H1 (cell line): ENCODE results near the gene CHRNA9. TPM values are rescaled to one million over a fixed set of nuclear protein-coding genes. Genes with fewer than 3 reads are reported as not detected.

ENCODE experiments used
- CTCF ChIA-PET: fragments of 300-600 bp; sonication (Branson Sonifier 250); formaldehyde crosslinking; loops from one replicate; lab custom pipeline; 2021; ENCODE audit not compliant: partially characterized antibody; lab: Charles Lee
- POLR2A ChIA-PET: fragments of 300-600 bp; sonication (Branson Sonifier 250); formaldehyde crosslinking; loops from one replicate; lab custom pipeline; 2021; ENCODE audit warnings: inconsistent platforms; ENCODE audit not compliant: partially characterized antibody; lab: Charles Lee
- DNase-seq, 2 experiments: peaks; one replicate each; pipeline versions ENCODE4 v3.0.0 to v3.0.0-alpha.2; 2010 to 2022; ENCODE audit warnings: low spot score in 2 of 2, low read depth in 1 of 2, mixed read lengths in 1 of 2
- FAIRE-seq: peaks from 2 replicates; lab custom pipeline; 2011; peaks lifted over from hg19 to GRCh38; lab: Jason Lieb, UNC
- H2AFZ ChIP-seq: 2 replicates; pipeline ENCODE4 v1.8.1; 2012; ENCODE audit warnings: low read length, inconsistent platforms
- H2AK5ac ChIP-seq: 2 replicates; pipeline ENCODE4 v1.6.1; 2013; ENCODE audit warnings: low read depth, low read length
- H2BK120ac ChIP-seq: replicated peaks from 2 replicates; pipeline ENCODE3; 2013; ENCODE audit warnings: low read depth, low read length, inconsistent platforms
- H2BK12ac ChIP-seq: 2 replicates; pipeline ENCODE4 v1.6.1; 2013; ENCODE audit warnings: low read depth, low read length
- H2BK15ac ChIP-seq: 2 replicates; pipeline ENCODE4 v1.6.1; 2013; ENCODE audit warnings: low read length
- H2BK20ac ChIP-seq: 2 replicates; pipeline ENCODE4 v1.6.1; 2013; ENCODE audit warnings: low read length
- H2BK5ac ChIP-seq: 2 replicates; pipeline ENCODE4 v1.6.1; 2013; ENCODE audit warnings: low read depth, low read length
- H3K14ac ChIP-seq: 2 replicates; pipeline ENCODE4 v1.6.1; 2013; ENCODE audit warnings: inconsistent platforms; ENCODE audit not compliant: insufficient read length
- H3K18ac ChIP-seq: 2 replicates; pipeline ENCODE4 v1.6.1; 2013; ENCODE audit warnings: low read length; ENCODE audit errors: extremely low read depth
- H3K23ac ChIP-seq: 2 replicates; pipeline ENCODE4 v1.6.1; 2013; ENCODE audit warnings: inconsistent platforms; ENCODE audit not compliant: insufficient read length
- H3K23me2 ChIP-seq: 2 replicates; pipeline ENCODE4 v1.6.1; 2013; ENCODE audit warnings: low read depth, low read length
- H3K27ac ChIP-seq: 2 replicates; pipeline ENCODE4 v1.6.1; 2011; ENCODE audit warnings: low read depth, low read length, inconsistent platforms
- H3K27me3 ChIP-seq, 4 experiments: replicated peaks in 1 of 4; 1 replicate in 1 of 4; 2 replicates in 3 of 4; pipeline versions ENCODE4 v1.6.1 to v1.8.1; 2011 to 2013; ENCODE audit warnings: low read length in 3 of 4, mild to moderate bottlenecking in 3 of 4, inconsistent platforms in 2 of 4, mixed read lengths in 2 of 4, moderate library complexity in 1 of 4; ENCODE audit not compliant: control insufficient read depth in 3 of 4, insufficient read depth in 3 of 4; ENCODE audit errors: extremely low read depth in 1 of 4
- H3K36me3 ChIP-seq, 4 experiments: 2 replicates each; pipeline versions ENCODE4 v1.6.1 to v1.8.1; 2011 to 2013; ENCODE audit warnings: mild to moderate bottlenecking in 4 of 4, low read length in 3 of 4, moderate library complexity in 2 of 4, control low read depth in 1 of 4, inconsistent platforms in 1 of 4; ENCODE audit not compliant: insufficient read depth in 4 of 4, control insufficient read depth in 2 of 4
- H3K4ac ChIP-seq: replicated peaks from 2 replicates; pipeline ENCODE3; 2013; ENCODE audit warnings: low read length, low read depth, mixed read lengths, inconsistent platforms; ENCODE audit not compliant: insufficient read length
- H3K4me1 ChIP-seq, 4 experiments: replicated peaks in 1 of 4; 1 replicate in 1 of 4; 2 replicates in 3 of 4; pipeline versions ENCODE4 v1.6.1 to v1.8.1; 2011 to 2013; ENCODE audit warnings: low read length in 3 of 4, inconsistent platforms in 2 of 4, mixed read lengths in 1 of 4; ENCODE audit not compliant: insufficient read depth in 4 of 4, control insufficient read depth in 3 of 4
- H3K4me2 ChIP-seq, 2 experiments: 2 replicates each; pipeline versions ENCODE4 v1.6.1 to v1.8.1; 2011 to 2013; ENCODE audit warnings: low read depth in 2 of 2, low read length in 2 of 2, control low read depth in 1 of 2, inconsistent platforms in 1 of 2, mild to moderate bottlenecking in 1 of 2; ENCODE audit not compliant: insufficient read depth in 1 of 2
- H3K4me3 ChIP-seq, 4 experiments: fragments of 200-600, 300-600 bp in 1 of 4; sonication (generic), shearing (Covaris generic), sonication (Bioruptor Twin) in 1 of 4; 2 replicates each; pipeline versions ENCODE4 v1.5.1 to v1.8.1; 2011 to 2016; ENCODE audit warnings: low read length in 4 of 4, low read depth in 3 of 4, control low read depth in 2 of 4, inconsistent platforms in 2 of 4, mild to moderate bottlenecking in 2 of 4, mixed read lengths in 1 of 4, moderate library complexity in 1 of 4; ENCODE audit not compliant: insufficient read depth in 2 of 4; ENCODE audit errors: extremely low read depth in 1 of 4
- H3K56ac ChIP-seq: replicated peaks from 2 replicates; pipeline ENCODE3; 2013; ENCODE audit warnings: low read depth, mild to moderate bottlenecking, mixed read lengths, low read length, inconsistent platforms; ENCODE audit not compliant: insufficient read length
- H3K79me1 ChIP-seq: 2 replicates; pipeline ENCODE4 v1.6.1; 2013; ENCODE audit warnings: low read depth, low read length, control low read depth
- H3K79me2 ChIP-seq, 2 experiments: 2 replicates each; pipeline versions ENCODE4 v1.6.1 to v1.8.1; 2012 to 2013; ENCODE audit warnings: low read length in 2 of 2, mild to moderate bottlenecking in 2 of 2, inconsistent platforms in 1 of 2; ENCODE audit not compliant: insufficient read depth in 2 of 2, control insufficient read depth in 1 of 2
- H3K9ac ChIP-seq, 4 experiments: replicated peaks in 1 of 4; 1 replicate in 1 of 4; 2 replicates in 3 of 4; pipeline versions ENCODE4 v1.6.1 to v1.8.1; 2011 to 2013; ENCODE audit warnings: low read depth in 3 of 4, low read length in 3 of 4, control low read depth in 2 of 4, mild to moderate bottlenecking in 2 of 4, moderate library complexity in 2 of 4, inconsistent platforms in 1 of 4; ENCODE audit errors: extremely low read depth in 1 of 4
- H3K9me3 ChIP-seq, 2 experiments: 2 replicates each; pipeline versions ENCODE4 v1.6.1 to v1.8.1; 2012 to 2013; ENCODE audit warnings: mild to moderate bottlenecking in 2 of 2, moderate library complexity in 2 of 2, control low read depth in 1 of 2, inconsistent platforms in 1 of 2, low read depth in 1 of 2, low read length in 1 of 2, mixed read lengths in 1 of 2; ENCODE audit not compliant: insufficient read depth in 2 of 2
- H4K20me1 ChIP-seq, 2 experiments: replicated peaks in 1 of 2; 2 replicates each; pipeline versions ENCODE3 to v1.8.1; 2011 to 2013; ENCODE audit warnings: inconsistent platforms in 2 of 2, low read length in 2 of 2, mild to moderate bottlenecking in 1 of 2; ENCODE audit not compliant: insufficient read depth in 2 of 2, control insufficient read depth in 1 of 2
- H4K5ac ChIP-seq: 2 replicates; pipeline ENCODE4 v1.6.1; 2013; ENCODE audit warnings: low read length, low read depth, mixed read lengths, inconsistent platforms; ENCODE audit not compliant: insufficient read length
- H4K8ac ChIP-seq: 2 replicates; pipeline ENCODE4 v1.8.0; 2013; ENCODE audit warnings: mild to moderate bottlenecking, moderate library complexity, low read length, inconsistent platforms; ENCODE audit not compliant: insufficient read depth; ENCODE audit errors: extremely low read depth
- H4K91ac ChIP-seq: replicated peaks from 2 replicates; pipeline ENCODE3; 2013; ENCODE audit warnings: low read length, mixed read lengths, inconsistent platforms; ENCODE audit not compliant: insufficient read length
- HDAC6 ChIP-seq: IDR thresholded peaks from one replicate; pipeline ENCODE4 v1.7.1; 2012; ENCODE audit warnings: low read depth, mild to moderate bottlenecking, inconsistent platforms, low read length, moderate library complexity
- NANOG ChIP-seq: IDR thresholded peaks from 2 replicates; pipeline ENCODE4 v1.6.1; 2011; ENCODE audit warnings: low read length, low read depth, mild to moderate bottlenecking, inconsistent platforms; ENCODE audit not compliant: insufficient read depth, poor library complexity, severe bottlenecking
- WGBS, 2 experiments: shearing (Covaris generic) in 1 of 2; methylation state at CpG; one replicate each; pipeline versions ENCODE4 v1.1.6 to v1.1.7; 2013 to 2015; ENCODE audit warnings: low lambda C conversion rate in 2 of 2, mixed read lengths in 2 of 2, inconsistent platforms in 1 of 2, low coverage in 1 of 2, missing lambda C conversion rate in 1 of 2; ENCODE audit not compliant: insufficient replicate concordance in 2 of 2, insufficient coverage in 1 of 2, insufficient read length in 1 of 2; ENCODE audit errors: extremely low coverage in 1 of 2, missing lambda C conversion rate in 1 of 2; 5-methylcytosine and 5-hydroxymethylcytosine counted together
- polyA plus RNA-seq, 7 experiments: library from polyadenylated mRNA; depleted of rRNA in 3 of 7; stranded (reverse) in 5 of 7; unstranded in 2 of 7; fragments of >200 nt in 5 of 7; fragments of 200-250 nt in 2 of 7; gene quantifications; 1 replicate in 5 of 7; 2 replicates in 1 of 7; 4 replicates in 1 of 7; pipeline versions ENCODE4 v1.2.1 to v1.2.3, GENCODE V29; 2011 to 2013; ENCODE audit warnings: missing spikeins in 2 of 7, mixed read lengths in 2 of 7
- small RNA-seq: library from polyadenylated mRNA; stranded (forward); fragments of <200 nt; extraction: miRNeasy Mini kit (QIAGEN cat#:217004); gene quantifications from one replicate; pipeline ENCODE3, GENCODE V24; 2013; ENCODE audit not compliant: insufficient read depth
- total RNA-seq: library from RNA; stranded (reverse); fragmentation: NEBNext Ultra II Directional; extraction: Animal tissue kit (Norgen Biotek cat#: 25700); gene quantifications from 2 replicates; pipeline ENCODE4 v1.2.1, GENCODE V29; 2021

CHRNA9 gene
- total and polyA plus RNA-seq, 2 of the 8 experiments (the other 6 are each of a cell fraction or from before 2014, with no cell fraction given), result 1.4 to 3.3 TPM

DNA sequence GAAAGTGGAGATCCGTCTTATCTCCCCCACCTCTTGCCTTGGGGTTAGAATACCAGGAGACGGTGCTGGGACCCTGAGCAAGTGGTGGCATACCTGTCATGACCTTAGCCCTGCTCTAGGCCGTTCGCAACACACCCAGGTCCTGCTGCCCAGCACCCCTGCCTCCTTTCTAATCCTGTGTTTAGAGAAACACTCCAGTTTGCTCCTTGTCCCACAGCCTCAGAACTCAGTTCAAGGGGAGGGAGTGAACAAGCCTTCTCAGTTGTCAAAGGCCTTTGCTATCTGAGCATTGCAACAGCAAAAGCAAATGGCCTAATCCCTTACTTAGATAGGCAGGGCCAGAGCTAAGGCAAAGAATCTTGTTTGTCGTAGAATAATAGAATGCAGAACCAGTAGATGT, 67.9 kb downstream of the CHRNA9 start:
- Histone ChIP-seq H3K18ac (no peak overlapping the region), H3K79me1 (no peaks in the 10 kb centered on the region), H4K5ac (no peak overlapping the region), H3K4ac (no peak overlapping the region), H3K4me3 (no peak overlapping the region), H3K14ac (no peak overlapping the region), H2BK20ac (no peak overlapping the region), H2BK15ac (no peak overlapping the region), H2BK12ac (no peak overlapping the region; the same call in 1 of the 2 replicates), H3K79me2 (no peaks in the 10 kb centered on the region), H3K36me3 (0 out of 8 replicates have a peak, but pooled peaks cover 0 to 3% (median 0%) of the 10 kb centered on the region in 4 experiments), H3K23me2 (no peaks in the 10 kb centered on the region), H3K56ac (no peak overlapping the region), H2AFZ (no peak overlapping the region), H4K91ac (no peak overlapping the region), H2BK5ac (no peak overlapping the region), H3K23ac (no peak overlapping the region), H3K4me2 (no peak overlapping the region)
- 83% methylated on average over 5 of the region's 5 CpGs; no CpG with 5 or more reads in 1 of the 2 experiments for WGBS, 2 experiments
- ChIA-PET CTCF (interaction anchor here (0.8 to 1.6 kb wide), 4 partner anchors 9 to 86 kb away, joined by 3 to 4 read pairs (median 4); no protein-coding TSS in a partner anchor), POLR2A (interaction anchor here (0.8 kb wide), 1 partner anchor 9 kb away, joined by 3 read pairs; no protein-coding TSS in a partner anchor)
- TF ChIP-seq NANOG, result no peak
- TF ChIP-seq HDAC6, result no peak
- TF ChIP-seq, all 59 proteins: peak for 0
- no peak overlapping the region for H2BK120ac ChIP-seq
- H4K8ac ChIP-seq, result no peak overlapping the region
- H3K9me3 ChIP-seq, result peaks cover 11 to 16% of the 10 kb centered on the region in 2 experiments
- H3K9ac ChIP-seq, result no peak overlapping the region
- H3K27me3 ChIP-seq, result no peaks in the 10 kb centered on the region
- FAIRE-seq (no peak), DNase-seq (no peak)
- no peak overlapping the region for H2AK5ac ChIP-seq
- H3K4me1 ChIP-seq, result peaks cover 0 to 3% (median 1%) of the 10 kb centered on the region in 4 experiments; a peak in 3 of 7 replicates
- no peak overlapping the region for H3K27ac ChIP-seq
- H4K20me1 ChIP-seq, result no peaks in the 10 kb centered on the region

Small RNA genes within 50 kb of the gene (small RNA-seq; reads per million reads assigned to genes)
- gene RNU7-74P, result not detected

Other genes with a start within 250 kb of the CHRNA9 start
- gene RHOH, start 138.3 kb upstream of the CHRNA9 start, total RNA-seq, result 5.8 and 6.9 TPM in 2 replicates
- 2.5 and 5.9 TPM in 2 replicates for gene RHOH, start 138.3 kb upstream of the CHRNA9 start, polyA plus RNA-seq (2011; rRNA removed)